ENCODE measurements around the gene ESR1.

GRCh38 chr6:151804585-151805285, 2.7 kb upstream of the ESR1 start:
- TF ChIP-seq CTCF (IDR thresholded peaks at IDR 0.05) (no peak), EZH2 (IDR thresholded peaks at IDR 0.05) (no peak)
